Ishikawa (cell line): ENCODE results near the gene ARID1B.

Experiments used
- CEBPB ChIP-seq: IDR thresholded peaks from 2 replicates; pipeline ENCODE4 v1.6.1; 2012
- CREB1 ChIP-seq: IDR thresholded peaks from 2 replicates; pipeline ENCODE4 v1.6.1; 2012; ENCODE audit warnings: low read depth
- EGR1 ChIP-seq: IDR thresholded peaks from 2 replicates; pipeline ENCODE4 v1.6.1; 2012
- EP300 ChIP-seq: IDR thresholded peaks from 2 replicates; pipeline ENCODE4 v1.6.1; 2012; ENCODE audit warnings: borderline replicate concordance
- FOXM1 ChIP-seq: IDR thresholded peaks from 2 replicates; pipeline ENCODE4 v1.6.1; 2012; ENCODE audit warnings: low read depth, borderline replicate concordance
- NFIC ChIP-seq: IDR thresholded peaks from 2 replicates; pipeline ENCODE4 v1.6.1; 2012
- RAD21 ChIP-seq: IDR thresholded peaks from 2 replicates; pipeline ENCODE4 v1.6.1; 2012; ENCODE audit warnings: low read depth
- REST ChIP-seq: IDR thresholded peaks from 2 replicates; pipeline ENCODE4 v1.6.1; 2012; ENCODE audit warnings: low read depth, mild to moderate bottlenecking
- TAF1 ChIP-seq: IDR thresholded peaks from 2 replicates; pipeline ENCODE4 v1.6.1; 2012; ENCODE audit warnings: low read depth, mild to moderate bottlenecking
- TCF12 ChIP-seq: IDR thresholded peaks from 2 replicates; pipeline ENCODE4 v1.6.1; 2012; ENCODE audit warnings: low read depth
- TEAD4 ChIP-seq: IDR thresholded peaks from 2 replicates; pipeline ENCODE4 v1.6.1; 2012
- USF1 ChIP-seq: IDR thresholded peaks from 2 replicates; pipeline ENCODE4 v1.6.1; 2012
- YY1 ChIP-seq: IDR thresholded peaks from 2 replicates; pipeline ENCODE4 v1.6.1; 2012; ENCODE audit warnings: low read depth
- ZBTB7A ChIP-seq: IDR thresholded peaks from 2 replicates; pipeline ENCODE4 v1.6.1; 2012; ENCODE audit warnings: low read depth
- TF ChIP-seq, protein P1 (sequence below): IDR thresholded peaks from 2 replicates; pipeline ENCODE4 v1.6.1; 2012

The ARID1B gene

DNA sequence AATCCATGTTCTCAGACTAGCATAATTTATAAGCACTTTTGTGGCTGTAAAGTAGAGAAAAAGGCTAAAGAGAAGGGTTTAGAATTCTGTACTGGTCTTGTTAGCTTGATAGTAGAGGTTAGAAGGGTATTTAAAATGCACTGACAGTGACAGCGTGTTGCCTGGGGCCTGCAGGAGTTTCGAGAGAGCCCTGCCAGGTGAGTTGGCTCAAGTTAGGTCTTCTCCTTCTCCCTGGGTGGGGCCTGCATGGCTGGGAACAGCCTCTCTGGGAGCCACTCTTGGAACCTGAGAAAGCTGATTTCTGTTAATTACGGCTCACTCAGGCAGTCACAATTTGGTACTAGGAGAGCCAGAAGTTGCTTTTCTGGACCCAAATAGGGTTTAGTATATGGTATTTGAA, 103.7 kb downstream of the ARID1B start:
- TF ChIP-seq REST = no peak
- TF ChIP-seq FOXM1 = no peak
- no peak for TF ChIP-seq RAD21
- no peak for TF ChIP-seq CEBPB
- TF ChIP-seq NFIC = no peak
- no peak for TF ChIP-seq TCF12
- no peak for TF ChIP-seq EGR1
- TF ChIP-seq TEAD4 = no peak
- TF ChIP-seq, protein P1, sequence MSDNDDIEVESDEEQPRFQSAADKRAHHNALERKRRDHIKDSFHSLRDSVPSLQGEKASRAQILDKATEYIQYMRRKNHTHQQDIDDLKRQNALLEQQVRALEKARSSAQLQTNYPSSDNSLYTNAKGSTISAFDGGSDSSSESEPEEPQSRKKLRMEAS = no peak
- TF ChIP-seq USF1 = no peak
- TF ChIP-seq EP300 = no peak
- TF ChIP-seq ZBTB7A = no peak
- no peak for TF ChIP-seq YY1
- no peak for TF ChIP-seq CREB1
- TF ChIP-seq TAF1 = no peak

DNA sequence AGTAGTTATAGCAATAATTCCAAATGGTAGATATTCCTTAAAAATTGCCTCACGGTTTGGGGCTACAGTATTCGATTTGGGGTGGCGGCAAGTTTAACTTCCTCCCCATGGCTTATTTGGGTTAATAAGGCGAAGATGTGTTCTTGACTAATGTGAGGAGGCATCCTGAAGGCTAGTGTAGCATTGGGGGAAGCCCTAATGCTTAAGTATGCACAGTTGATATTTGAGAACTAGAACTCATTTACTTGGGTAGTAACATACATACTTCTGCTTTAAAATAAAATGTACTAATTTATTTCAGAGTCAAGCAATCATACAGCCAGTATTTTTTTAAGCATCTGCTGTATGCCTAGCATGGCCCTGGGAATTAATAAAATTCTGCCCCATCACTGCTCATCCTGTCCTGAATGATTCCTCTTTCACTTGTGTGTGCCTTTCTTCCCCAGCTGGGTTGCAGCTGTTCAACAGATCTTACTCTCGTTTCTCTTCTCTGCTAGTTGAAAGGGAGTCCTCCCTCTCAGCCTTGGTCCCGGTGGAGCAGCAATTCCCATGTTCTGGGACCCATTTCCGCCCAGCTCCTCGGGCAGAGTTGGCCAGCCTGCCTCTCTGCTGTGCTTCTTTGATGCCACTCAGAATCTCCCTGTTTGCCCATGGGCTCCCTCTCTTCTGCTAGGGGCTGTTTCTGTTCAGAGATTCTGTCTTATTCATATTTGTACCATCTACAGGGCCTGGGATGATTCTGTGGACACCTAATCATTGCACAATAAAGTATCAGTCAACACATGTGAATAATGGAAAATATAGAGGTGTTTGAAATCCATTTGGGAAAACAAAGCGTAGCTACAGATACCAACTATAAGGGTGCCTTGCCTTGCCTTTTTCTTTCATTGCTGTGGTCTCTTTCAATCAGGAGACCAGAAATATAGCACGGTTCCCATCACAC, 104.8 kb downstream of the ARID1B start:
- TF ChIP-seq TEAD4 (no peak), CEBPB (no peak), TCF12 (no peak), FOXM1 (no peak), RAD21 (no peak), ZBTB7A (no peak), TAF1 (no peak), USF1 (no peak), CREB1 (no peak), NFIC (no peak), EGR1 (no peak)
- TF ChIP-seq, protein P1 = no peak

DNA sequence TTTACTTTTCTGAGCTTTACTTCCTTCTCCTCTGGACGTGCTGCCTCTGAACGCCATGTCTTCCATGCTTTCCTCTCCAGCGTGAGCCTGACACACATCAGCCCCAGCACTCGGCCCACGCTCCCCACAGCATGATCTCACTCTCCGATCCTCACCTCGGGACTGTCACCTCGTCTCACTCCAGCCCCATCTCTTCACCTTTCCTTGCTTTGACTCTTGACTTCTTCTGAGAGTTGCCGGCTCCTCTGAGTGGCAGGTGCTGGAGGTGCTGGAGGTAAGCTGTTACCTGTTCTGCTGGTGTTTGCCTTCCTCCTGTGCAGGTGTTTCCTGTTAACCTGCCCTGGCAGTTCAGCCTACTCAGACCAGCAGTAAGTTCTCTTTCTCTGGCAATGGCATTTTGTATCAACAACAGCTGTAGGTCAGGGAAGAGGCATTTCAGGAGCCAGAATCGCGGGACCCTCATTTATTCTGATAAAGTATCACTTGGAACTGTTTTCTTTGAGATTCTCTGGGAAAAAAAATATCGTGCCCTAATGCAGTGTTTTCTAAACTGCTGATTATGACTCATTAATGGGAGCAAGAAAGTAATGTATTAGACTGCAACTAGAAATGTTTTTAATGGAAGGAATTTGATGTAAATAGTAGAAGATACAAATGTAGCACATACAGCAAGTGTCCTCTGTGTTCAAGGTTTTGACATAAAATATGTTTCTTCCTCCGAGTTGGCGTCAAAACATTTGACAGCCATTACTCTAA, 106.5 kb downstream of the ARID1B start:
- TF ChIP-seq ZBTB7A (no peak), TEAD4 (no peak), YY1 (no peak), FOXM1 (no peak), NFIC (no peak), CREB1 (no peak)
- TF ChIP-seq, protein P1 = no peak

DNA sequence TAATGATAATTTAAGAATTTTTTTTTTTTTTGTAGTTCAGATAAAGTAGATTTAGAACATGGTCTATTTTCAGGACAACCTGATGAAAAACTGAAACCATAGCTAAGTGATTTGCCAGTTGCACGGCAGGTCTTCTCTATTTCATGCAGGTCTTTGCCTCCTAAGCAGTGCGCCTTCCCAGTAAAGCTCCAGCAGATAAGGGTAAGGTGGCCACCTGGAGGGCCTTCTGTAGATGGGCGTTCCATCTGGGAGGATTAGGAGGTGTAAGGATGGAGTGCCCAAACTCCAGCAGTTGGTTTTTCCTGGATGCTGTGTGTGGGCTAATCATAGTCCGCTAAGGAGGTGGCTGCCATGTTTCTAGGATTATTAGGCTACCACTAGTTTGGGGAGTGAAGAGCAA, 107.1 kb downstream of the ARID1B start:
- no peak for TF ChIP-seq FOXM1
- no peak for TF ChIP-seq EP300
- TF ChIP-seq RAD21 = no peak
- TF ChIP-seq, protein P1 = no peak
- TF ChIP-seq CREB1 = no peak
- no peak for TF ChIP-seq NFIC
- TF ChIP-seq ZBTB7A = no peak
- TF ChIP-seq REST = no peak
- no peak for TF ChIP-seq CEBPB
- no peak for TF ChIP-seq EGR1
- no peak for TF ChIP-seq YY1
- no peak for TF ChIP-seq TAF1
- no peak for TF ChIP-seq TEAD4

DNA sequence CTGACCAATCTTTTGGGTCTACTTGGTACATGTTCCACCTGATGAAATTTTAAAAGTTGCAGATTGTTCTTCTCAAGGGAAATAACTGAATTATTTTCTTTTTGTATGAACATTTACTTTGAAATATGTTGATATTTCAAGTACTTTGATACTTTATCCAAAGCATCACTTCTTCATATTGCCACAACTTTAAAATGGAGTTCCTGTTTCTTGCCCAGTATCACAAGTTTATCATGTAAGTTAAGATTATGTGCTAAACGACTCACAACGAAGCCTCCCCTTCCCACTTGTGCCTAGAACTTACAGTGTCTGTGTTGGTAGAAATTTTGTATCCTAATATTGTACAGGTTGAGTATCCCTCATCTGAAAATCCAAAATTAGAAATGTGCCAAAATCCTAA, 108.4 kb downstream of the ARID1B start:
- TF ChIP-seq, protein P1 = no peak
- no peak for TF ChIP-seq REST
- no peak for TF ChIP-seq TAF1
- TF ChIP-seq EP300 = no peak
- TF ChIP-seq CEBPB = no peak
- no peak for TF ChIP-seq TCF12
- no peak for TF ChIP-seq EGR1
- no peak for TF ChIP-seq RAD21
- no peak for TF ChIP-seq CREB1
- TF ChIP-seq NFIC = no peak
- TF ChIP-seq TEAD4 = no peak
- no peak for TF ChIP-seq YY1
